Endothelial cell of umbilical vein (primary cell): ENCODE data around the gene PIGQ. TPM values are rescaled to one million over a fixed set of nuclear protein-coding genes. Genes with fewer than 3 reads are reported as not detected.

Experiments used
- Bru-seq: library from RNA; stranded (reverse); fragments of 400-500 nt; gene quantifications from one replicate; lab custom pipeline; 2021; lab: Mats Ljungman, UMichigan
- BruChase-seq, 2 experiments: library from RNA; stranded (reverse); fragments of 400-500 nt; gene quantifications; one replicate each; lab custom pipeline; 2021; lab: Mats Ljungman, UMichigan
- BruUV-seq: library from RNA; stranded (reverse); fragments of 400-500 nt; replicated peaks from 2 replicates; lab custom pipeline; 2021; lab: Mats Ljungman, UMichigan
- CTCF ChIA-PET: fragments of 300-600, 350-600 bp; sonication (Branson Sonifier 250); formaldehyde crosslinking; loops from one replicate; lab custom pipeline; 2021; ENCODE audit warnings: antibody characterized with exemption, inconsistent platforms; lab: Charles Lee
- POLR2A ChIA-PET: fragments of 300-600, 350-600 bp; sonication (Branson Sonifier 250); formaldehyde crosslinking; loops from one replicate; lab custom pipeline; 2021; ENCODE audit warnings: antibody characterized with exemption, inconsistent platforms; lab: Charles Lee
- DNase-seq: peaks from one replicate; pipeline ENCODE4 v3.0.0-alpha.2; 2011; ENCODE audit warnings: low read depth, low spot score
- FAIRE-seq: peaks from 2 replicates; lab custom pipeline; 2011; peaks lifted over from hg19 to GRCh38; lab: Jason Lieb, UNC
- H2AFZ ChIP-seq: 2 replicates; pipeline ENCODE4 v1.6.0; 2012; ENCODE audit warnings: low read depth, low read length, control low read depth, inconsistent platforms
- H3K27ac ChIP-seq: 2 replicates; pipeline ENCODE4 v1.5.1; 2011; ENCODE audit warnings: low read depth, mild to moderate bottlenecking, control low read depth, low read length, moderate library complexity; ENCODE audit not compliant: insufficient read depth
- H3K27me3 ChIP-seq, 2 experiments: 2 replicates each; pipeline versions ENCODE4 v1.6.0 to v1.6.1; 2011; ENCODE audit warnings: low read length in 2 of 2, mixed read lengths in 1 of 2; ENCODE audit not compliant: control insufficient read depth in 2 of 2, insufficient read depth in 2 of 2
- H3K36me3 ChIP-seq, 2 experiments: 2 replicates in 1 of 2; 3 replicates in 1 of 2; pipeline ENCODE4 v1.5.1; 2011; ENCODE audit warnings: low read length in 2 of 2, mild to moderate bottlenecking in 1 of 2, moderate library complexity in 1 of 2; ENCODE audit not compliant: control insufficient read depth in 2 of 2, insufficient read depth in 2 of 2; ENCODE audit errors: extremely low read depth in 1 of 2
- H3K4me1 ChIP-seq: 3 replicates; pipeline ENCODE4 v1.5.1; 2011; ENCODE audit warnings: mild to moderate bottlenecking, low read length; ENCODE audit not compliant: control insufficient read depth, insufficient read depth; ENCODE audit errors: extremely low read depth
- H3K4me2 ChIP-seq: 2 replicates; pipeline ENCODE4 v1.6.1; 2011; ENCODE audit warnings: low read length, control low read depth, mixed read lengths; ENCODE audit not compliant: insufficient read depth
- H3K4me3 ChIP-seq, 3 experiments: fragments of 200-600 bp in 1 of 3; sonication (generic), shearing (Covaris generic) in 1 of 3; replicated peaks in 1 of 3; 2 replicates each; pipeline ENCODE4 v1.5.1; 2011 to 2016; ENCODE audit warnings: control low read depth in 3 of 3, low read length in 3 of 3, mild to moderate bottlenecking in 2 of 3, inconsistent platforms in 1 of 3, low read depth in 1 of 3, moderate library complexity in 1 of 3; ENCODE audit not compliant: insufficient read depth in 1 of 3
- H3K79me2 ChIP-seq: 2 replicates; pipeline ENCODE4 v1.6.0; 2012; ENCODE audit warnings: low read length, inconsistent platforms; ENCODE audit not compliant: control insufficient read depth, insufficient read depth
- H3K9ac ChIP-seq: replicated peaks from 2 replicates; pipeline ENCODE3; 2011; ENCODE audit warnings: low read length, control low read depth; ENCODE audit not compliant: insufficient read depth; ENCODE audit errors: extremely low read depth
- H3K9me1 ChIP-seq: replicated peaks from 3 replicates; pipeline ENCODE4 v1.6.0; 2011; ENCODE audit warnings: mild to moderate bottlenecking, low read length; ENCODE audit not compliant: control insufficient read depth, insufficient read depth; ENCODE audit errors: extremely low read depth
- H3K9me3 ChIP-seq: replicated peaks from 2 replicates; pipeline ENCODE4 v1.5.1; 2012; ENCODE audit warnings: low read length, inconsistent platforms; ENCODE audit not compliant: control insufficient read depth, insufficient read depth
- H4K20me1 ChIP-seq: replicated peaks from 2 replicates; pipeline ENCODE3; 2011; ENCODE audit warnings: mild to moderate bottlenecking, low read length; ENCODE audit not compliant: control insufficient read depth, insufficient read depth; ENCODE audit errors: extremely low read depth
- GATA2 ChIP-seq: IDR thresholded peaks from 2 replicates; pipeline ENCODE4 v1.7.0; 2011; ENCODE audit warnings: low read depth, mild to moderate bottlenecking, moderate library complexity, mixed read lengths, low read length; ENCODE audit not compliant: insufficient read length, insufficient read depth
- JUN ChIP-seq: IDR thresholded peaks from 2 replicates; pipeline ENCODE4 v1.6.1; 2011; ENCODE audit warnings: borderline replicate concordance, low read depth; ENCODE audit not compliant: insufficient read length, insufficient read depth
- MYC ChIP-seq: IDR thresholded peaks from one replicate; pipeline ENCODE4 v1.6.1; 2011; ENCODE audit warnings: mild to moderate bottlenecking, low read depth, low read length
- POLR2A ChIP-seq: IDR thresholded peaks from 2 replicates; pipeline ENCODE4 v1.6.1; 2012; ENCODE audit warnings: low read depth, mild to moderate bottlenecking, control low read depth, low read length
- POLR2AphosphoS5 ChIP-seq: IDR thresholded peaks from 2 replicates; pipeline ENCODE4 v1.6.1; 2012; ENCODE audit warnings: low read depth, mild to moderate bottlenecking, control low read depth, low read length, moderate library complexity; ENCODE audit not compliant: insufficient read depth
- dilution Hi-C: fragments of 300-500 bp; cut with MboI; formaldehyde crosslinking; loops from one replicate; pipeline ENCODE4 v1.15.0; 2019; ENCODE audit warnings: low sequenced_read_pairs; ENCODE audit not compliant: extremely low pct_ligation_motif_present
- intact Hi-C: fragments of 100-400 bp; cut with micrococcal nuclease; formaldehyde crosslinking; loops from one replicate; pipeline ENCODE4 v1.10.0; 2022
- long read RNA-seq: library from polyadenylated mRNA; stranded (forward); transcript quantifications from one replicate; pipeline ENCODE4 v2.0.0, GENCODE V29; 2021
- polyA minus RNA-seq, 3 experiments: library from RNA; depleted of rRNA, polyadenylated mRNA; stranded (reverse); fragments of >200 nt; gene quantifications; 1 replicate in 1 of 3; 2 replicates in 2 of 3; pipeline ENCODE4 v1.2.3, GENCODE V29; 2011
- polyA plus RNA-seq, 4 experiments: library from polyadenylated mRNA; depleted of rRNA in 3 of 4; stranded (reverse) in 3 of 4; unstranded in 1 of 4; fragments of >200 nt; gene quantifications; 2 replicates each; pipeline versions ENCODE4 v1.2.1 to v1.2.3, GENCODE V29; 2011 to 2012; ENCODE audit warnings: missing spikeins in 1 of 4
- total RNA-seq: library from RNA; stranded (reverse); gene quantifications from 2 replicates; pipeline ENCODE4 v1.2.3, GENCODE V29; 2021
- TF ChIP-seq, protein P1 (sequence below): IDR thresholded peaks from 2 replicates; pipeline ENCODE4 v1.6.1; 2011; ENCODE audit not compliant: insufficient read depth, insufficient read length

The PIGQ gene
- total RNA-seq (56.8 and 67.7 TPM in 2 replicates), polyA plus RNA-seq (66.9 and 82.9 TPM in 2 replicates), polyA minus RNA-seq (42.4 and 65.2 TPM in 2 replicates), Bru-seq, nascent RNA (percentile 52 among the genes with signal in this experiment), BruChase-seq, experiment 1, labeled RNA remaining after a 6-hour chase (percentile 77 among the genes with signal in this experiment), BruChase-seq, experiment 2, labeled RNA remaining after a 2-hour chase (percentile 65 among the genes with signal in this experiment)
- polyA plus RNA-seq (2011; cell fraction: cytosol; rRNA removed): 30.5 and 46.1 TPM in 2 replicates
- 108 and 124 TPM in 2 replicates for polyA plus RNA-seq (2011; cell fraction: nucleus; rRNA removed)
- polyA plus RNA-seq (2012): 21.3 and 30.6 TPM in 2 replicates
- 51.1 TPM for polyA minus RNA-seq (2011; cell fraction: cytosol; rRNA and poly(A)+ RNA removed)
- 30.8 and 49.5 TPM in 2 replicates for polyA minus RNA-seq (2011; cell fraction: nucleus; rRNA and poly(A)+ RNA removed)
- long read RNA-seq, transcript PIGQ-216 (1 exons, 1,046 nt): minor isoform, 16 of 104 reads
- long read RNA-seq, transcript PIGQ-203 (11 exons, 3,006 nt): major isoform, 38 of 104 reads
- long read RNA-seq, transcript PIGQ-201 (10 exons, 2,846 nt): minor isoform, 8 of 104 reads
- long read RNA-seq, partial matches to known transcripts: 14 of 104 reads
- long read RNA-seq, other reads (novel, unspliced or antisense): 25 of 104 reads

DNA sequence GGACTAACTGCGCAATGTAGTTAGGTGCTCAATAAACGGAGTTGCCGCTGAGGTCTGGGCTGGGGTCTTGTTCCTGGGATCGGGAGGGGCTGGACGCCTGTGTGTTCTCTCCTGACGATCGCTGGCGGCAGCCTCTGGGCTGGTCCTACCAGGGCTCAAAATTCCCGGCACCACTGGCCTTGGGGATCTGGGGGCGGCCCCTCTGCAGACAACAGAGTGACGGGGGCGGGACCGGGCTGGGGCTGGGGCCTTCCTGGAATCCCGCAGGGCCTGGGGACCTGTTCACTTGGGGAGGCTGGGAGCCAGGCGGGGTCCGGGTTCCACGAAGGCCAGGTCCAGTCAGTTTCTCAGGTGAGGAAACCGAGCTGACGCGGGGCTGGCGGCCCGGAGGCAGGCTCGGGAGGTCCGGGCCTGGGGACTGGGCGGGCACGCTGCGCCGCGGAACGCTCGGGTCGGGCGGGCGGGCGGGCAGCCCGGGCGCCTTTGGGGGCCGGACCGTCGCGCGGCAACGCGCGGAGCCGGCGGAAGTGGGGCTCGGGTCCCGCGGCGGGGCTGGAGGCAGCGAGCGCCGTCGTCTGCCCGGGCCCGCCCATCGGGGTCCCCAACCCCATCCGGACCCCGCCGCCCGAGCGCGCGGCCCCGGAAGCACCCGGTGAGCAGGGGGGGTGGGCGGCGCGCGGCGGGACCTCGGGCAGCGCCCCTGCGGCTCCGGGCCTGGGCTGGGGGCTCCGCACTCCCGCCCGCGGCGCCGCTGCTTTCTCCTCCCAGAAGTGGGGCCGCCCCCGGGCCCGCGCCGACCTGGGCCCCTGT, at the start of gene PIGQ:
TSS of gene PIGQ (plus strand) at position 524 of the 810 bp plus-strand sequence. CDS start 4,107 bp downstream, outside the sequence.
- dilution Hi-C loops (no loop called here), intact Hi-C loops (loop anchor here (5.0 kb wide), 1 partner anchor 42 kb away; the partner anchor contains the start of gene CAPN15)
- Histone ChIP-seq H3K9me3 (no peaks in the 10 kb centered on the region), H3K9me1 (no peaks in the 10 kb centered on the region), H3K79me2 (peaks cover 13% of the 10 kb centered on the region), H2AFZ (peak within 1 kb of the TSS; percentile 96), H3K27ac (peak within 1 kb of the TSS; percentile 33), H4K20me1 (no peaks in the 10 kb centered on the region), H3K4me3 (peak within 1 kb of the TSS; percentile 71 to 99 (median 87)), H3K4me1 (peaks cover 24% of the 10 kb centered on the region), H3K9ac (peak within 1 kb of the TSS; percentile 77), H3K36me3 (peaks cover 0 to 8% of the 10 kb centered on the region in 2 experiments), H3K4me2 (peak within 1 kb of the TSS; percentile 76), H3K27me3 (no peaks in the 10 kb centered on the region)
- FAIRE-seq: peak; percentile 63
- CTCF ChIA-PET: no interaction called here
- DNase-seq: peak; percentile 60
- POLR2A ChIA-PET: no interaction called here
- no TSS peak for BruUV-seq
- TF ChIP-seq POLR2A (peak; percentile 44), POLR2AphosphoS5 (peak; percentile 49), GATA2 (no peak), MYC (no peak), JUN (no peak)
- TF ChIP-seq, protein P1, sequence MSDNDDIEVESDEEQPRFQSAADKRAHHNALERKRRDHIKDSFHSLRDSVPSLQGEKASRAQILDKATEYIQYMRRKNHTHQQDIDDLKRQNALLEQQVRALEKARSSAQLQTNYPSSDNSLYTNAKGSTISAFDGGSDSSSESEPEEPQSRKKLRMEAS: no peak
